Bronchial epithelial cell (primary cell): ENCODE data around the gene LAMA2. TPM values are rescaled to one million over a fixed set of nuclear protein-coding genes. Genes with fewer than 3 reads are reported as not detected.

Source experiments
- DNase-seq: peaks from one replicate; pipeline ENCODE4 v3.0.0-alpha.2; 2010; ENCODE audit warnings: low read depth
- FAIRE-seq: peaks from 2 replicates; lab custom pipeline; 2011; peaks lifted over from hg19 to GRCh38; lab: Jason Lieb, UNC
- H3K27me3 ChIP-seq: 2 replicates; pipeline ENCODE4 v1.5.1; 2011; ENCODE audit warnings: low read length; ENCODE audit not compliant: control insufficient read depth, insufficient read depth
- H3K36me3 ChIP-seq: 2 replicates; pipeline ENCODE4 v1.5.1; 2011; ENCODE audit warnings: low read length; ENCODE audit not compliant: control insufficient read depth, insufficient read depth
- H3K4me3 ChIP-seq: 2 replicates; pipeline ENCODE4 v1.5.1; 2011; ENCODE audit warnings: mild to moderate bottlenecking, low read depth, low read length, control low read depth
- CTCF ChIP-seq: IDR thresholded peaks from 2 replicates; pipeline ENCODE4 v1.5.1; 2011; ENCODE audit warnings: mild to moderate bottlenecking, moderate library complexity, low read length, control low read depth, inconsistent platforms; ENCODE audit not compliant: insufficient read depth, severe bottlenecking
- total RNA-seq: library from RNA; depleted of rRNA; stranded (reverse); fragments of >200 nt; gene quantifications from 2 replicates; pipeline ENCODE4 v1.2.1, GENCODE V29; 2014

The LAMA2 gene
- total RNA-seq, 1 donor from 2014 or later: 2.6 TPM

DNA sequence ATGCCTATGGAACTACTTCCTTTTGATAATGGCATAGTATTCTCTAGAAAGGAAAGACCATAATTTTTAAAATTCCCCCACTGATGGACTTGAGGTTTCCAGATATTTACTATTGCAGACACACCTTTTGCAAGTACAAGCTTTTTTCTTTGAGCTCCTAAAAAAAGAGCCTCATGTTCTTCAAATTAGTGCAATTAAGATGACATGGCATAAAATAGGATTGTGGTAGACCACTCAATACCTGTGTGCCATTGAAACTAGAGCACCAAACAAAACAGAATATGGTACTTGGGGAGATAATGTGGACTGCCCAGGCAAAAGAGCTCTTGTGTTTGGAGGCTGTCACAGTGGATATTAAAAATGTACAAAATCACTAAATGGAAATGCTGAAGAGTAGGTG lies 19.0 kb upstream of the LAMA2 start:
- TF ChIP-seq CTCF: no peak
- FAIRE-seq (no peak), DNase-seq (no peak)
- no peak overlapping the region for H3K4me3 ChIP-seq
- H3K27me3 ChIP-seq: peaks cover 2% of the 10 kb centered on the region
- H3K36me3 ChIP-seq: no peaks in the 10 kb centered on the region

DNA sequence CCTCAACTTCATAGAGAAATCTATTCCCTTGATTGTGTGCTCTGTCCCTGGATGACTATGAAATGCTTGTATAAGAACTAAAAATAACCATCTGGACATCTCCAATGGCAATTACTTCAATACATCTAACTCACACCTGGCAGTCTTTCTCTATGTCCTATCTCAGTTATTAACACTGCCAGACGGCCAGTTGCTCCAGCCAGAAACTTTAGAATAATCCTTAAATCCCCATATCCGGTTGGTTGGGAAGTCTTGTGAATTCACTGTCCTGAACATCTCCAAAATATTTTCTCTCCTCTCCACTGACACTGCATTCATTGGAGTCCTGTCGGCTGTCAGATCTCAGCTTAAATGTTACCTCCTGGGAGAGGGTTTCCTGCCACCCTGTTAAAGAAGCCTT lies 12.2 kb upstream of the LAMA2 start:
- Histone ChIP-seq H3K4me3 (no peak overlapping the region), H3K27me3 (no peaks in the 10 kb centered on the region), H3K36me3 (no peaks in the 10 kb centered on the region)
- FAIRE-seq (no peak), DNase-seq (no peak)
- no peak for TF ChIP-seq CTCF

GRCh38 chr6:128874863-128875262 lies 8.1 kb upstream of the LAMA2 start:
- H3K27me3 ChIP-seq: no peaks in the 10 kb centered on the region
- DNase-seq (no peak), FAIRE-seq (no peak)
- TF ChIP-seq CTCF: no peak
- no peaks in the 10 kb centered on the region for H3K36me3 ChIP-seq
- no peak overlapping the region for H3K4me3 ChIP-seq

GRCh38 chr6:128882560-128882959 lies 378 bp upstream of the LAMA2 start:
- Histone ChIP-seq H3K36me3 (no peaks in the 10 kb centered on the region), H3K27me3 (no peaks in the 10 kb centered on the region), H3K4me3 (no peak overlapping the region)
- no peak for TF ChIP-seq CTCF
- FAIRE-seq (no peak), DNase-seq (no peak)

GRCh38 chr6:128883906-128884305 lies 968 bp downstream of the LAMA2 start:
- Histone ChIP-seq H3K4me3 (no peak overlapping the region), H3K36me3 (no peaks in the 10 kb centered on the region), H3K27me3 (no peaks in the 10 kb centered on the region)
- DNase-seq (no peak), FAIRE-seq (no peak)
- TF ChIP-seq CTCF: no peak

GRCh38 chr6:128885381-128885780 lies 2.4 kb downstream of the LAMA2 start:
- FAIRE-seq (no peak), DNase-seq (no peak)
- TF ChIP-seq CTCF: no peak
- Histone ChIP-seq H3K27me3 (no peaks in the 10 kb centered on the region), H3K36me3 (no peaks in the 10 kb centered on the region), H3K4me3 (no peak overlapping the region)
